Activated T-cell treated with anti-CD3 and anti-CD28 coated beads for 4 hours (primary cell): ENCODE data around the gene PARD3.

Source experiments
- DNase-seq: peaks from one replicate; pipeline ENCODE4 v3.0.0-alpha.2; 2020

Gene PARD3

GRCh38 chr10:34192646-34193045, 622.5 kb downstream of the PARD3 start:
- DNase-seq: no peak

- no peak for DNase-seq
These were observed 623.7 kb downstream of the PARD3 start for GRCh38 chr10:34191406-34191805.

- DNase-seq: no peak
These were observed 624.5 kb downstream of the PARD3 start for GRCh38 chr10:34190580-34190979.

- DNase-seq: no peak
These were observed 625.3 kb downstream of the PARD3 start for GRCh38 chr10:34189830-34190229.

GRCh38 chr10:34188221-34188620, 626.9 kb downstream of the PARD3 start:
- DNase-seq: no peak

GRCh38 chr10:34187201-34187600, 627.9 kb downstream of the PARD3 start:
- DNase-seq: no peak

- no peak for DNase-seq
These were observed 628.4 kb downstream of the PARD3 start for GRCh38 chr10:34186745-34187144.

GRCh38 chr10:34185998-34186397, 629.1 kb downstream of the PARD3 start:
- DNase-seq: no peak

- no peak for DNase-seq
These were observed 630.1 kb downstream of the PARD3 start for GRCh38 chr10:34184939-34185386.

- no peak for DNase-seq
These were observed 630.7 kb downstream of the PARD3 start for GRCh38 chr10:34184397-34184796.

GRCh38 chr10:34183016-34183796, 631.9 kb downstream of the PARD3 start:
- DNase-seq: no peak

GRCh38 chr10:34181553-34182300, 633.4 kb downstream of the PARD3 start:
- DNase-seq: no peak

GRCh38 chr10:34180749-34181148, 634.3 kb downstream of the PARD3 start:
- no peak for DNase-seq

GRCh38 chr10:34179280-34179679, 635.8 kb downstream of the PARD3 start:
- no peak for DNase-seq

- DNase-seq: no peak
These were observed 636.3 kb downstream of the PARD3 start for GRCh38 chr10:34178756-34179155.

GRCh38 chr10:34178196-34178595, 636.9 kb downstream of the PARD3 start:
- DNase-seq: no peak

- no peak for DNase-seq
These were observed 637.7 kb downstream of the PARD3 start for GRCh38 chr10:34177445-34177844.

- no peak for DNase-seq
These were observed 638.7 kb downstream of the PARD3 start for GRCh38 chr10:34176351-34176750.

- no peak for DNase-seq
These were observed 640.0 kb downstream of the PARD3 start for GRCh38 chr10:34175121-34175520.

GRCh38 chr10:34172936-34173533, 642.1 kb downstream of the PARD3 start:
- DNase-seq: no peak

- DNase-seq: no peak
These were observed 643.1 kb downstream of the PARD3 start for GRCh38 chr10:34171957-34172527.

GRCh38 chr10:34169677-34170076, 645.4 kb downstream of the PARD3 start:
- no peak for DNase-seq

- DNase-seq: no peak
These were observed 646.0 kb downstream of the PARD3 start for GRCh38 chr10:34169131-34169530.

- DNase-seq: no peak
These were observed 646.7 kb downstream of the PARD3 start for GRCh38 chr10:34168439-34168838.
